SK-N-DZ (cell line): ENCODE results near the gene NPLOC4.

Experiments
- DNase-seq: peaks from one replicate; pipeline ENCODE4 v3.0.0-alpha.2; 2015; ENCODE audit warnings: low spot score

The NPLOC4 gene

GRCh38 chr17:81520021-81520901, 116.7 kb downstream of the NPLOC4 start:
- DNase-seq: no peak

- no peak for DNase-seq
These were observed 117.5 kb downstream of the NPLOC4 start for GRCh38 chr17:81519284-81520020.

- DNase-seq: no peak
These were observed 118.1 kb downstream of the NPLOC4 start for GRCh38 chr17:81518785-81519283.

- DNase-seq: no peak
These were observed 118.7 kb downstream of the NPLOC4 start for GRCh38 chr17:81518113-81518784.

GRCh38 chr17:81517339-81518112, 119.4 kb downstream of the NPLOC4 start:
- DNase-seq: no peak

- DNase-seq: no peak
These were observed 119.9 kb downstream of the NPLOC4 start for GRCh38 chr17:81517009-81517338.

GRCh38 chr17:81516439-81516838, 120.5 kb downstream of the NPLOC4 start:
- no peak for DNase-seq

GRCh38 chr17:81515530-81516041, 121.3 kb downstream of the NPLOC4 start:
- no peak for DNase-seq

GRCh38 chr17:81514739-81515529, 122.0 kb downstream of the NPLOC4 start:
- peak; percentile 78 for DNase-seq

GRCh38 chr17:81514489-81514738, 122.5 kb downstream of the NPLOC4 start:
- no peak for DNase-seq

GRCh38 chr17:81513753-81514488, 123.0 kb downstream of the NPLOC4 start:
- peak; percentile 81 for DNase-seq

- DNase-seq: peak; percentile 78
These were observed 123.5 kb downstream of the NPLOC4 start for GRCh38 chr17:81513372-81513752.

- peak; percentile 94 for DNase-seq
These were observed 124.1 kb downstream of the NPLOC4 start, which contains the start of gene ACTG1 for GRCh38 chr17:81512562-81513371. Gene ACTG1 (minus strand): TSS chr17:81512799. CDS start chr17:81512354, 445 bp downstream.

- DNase-seq: no peak
These were observed 124.9 kb downstream of the NPLOC4 start for GRCh38 chr17:81511804-81512561.

- no peak for DNase-seq
These were observed 125.4 kb downstream of the NPLOC4 start for GRCh38 chr17:81511554-81511803.

- DNase-seq: no peak
These were observed 125.9 kb downstream of the NPLOC4 start for GRCh38 chr17:81510785-81511553.

- no peak for DNase-seq
These were observed 126.7 kb downstream of the NPLOC4 start for GRCh38 chr17:81509972-81510784.
